AG08396 (cell line): ENCODE results near the gene DACT2.
"Not testable (repeated sequence)": the region's sequence is repeated elsewhere in the genome, so short reads cannot be mapped to it uniquely, and the experiment has no call there.

Source experiments
- DNase-seq: peaks from one replicate; pipeline ENCODE4 v3.0.0; 2012; ENCODE audit warnings: low spot score, mixed read lengths

The DACT2 gene

GRCh38 chr6:168326294-168327261 is 7.0 kb upstream of the DACT2 start:
- DNase-seq = no peak

GRCh38 chr6:168322966-168323365 is 3.4 kb upstream of the DACT2 start:
- no peak for DNase-seq

- DNase-seq = no peak
These were observed 1.1 kb upstream of the DACT2 start for GRCh38 chr6:168320634-168321033.

DNA sequence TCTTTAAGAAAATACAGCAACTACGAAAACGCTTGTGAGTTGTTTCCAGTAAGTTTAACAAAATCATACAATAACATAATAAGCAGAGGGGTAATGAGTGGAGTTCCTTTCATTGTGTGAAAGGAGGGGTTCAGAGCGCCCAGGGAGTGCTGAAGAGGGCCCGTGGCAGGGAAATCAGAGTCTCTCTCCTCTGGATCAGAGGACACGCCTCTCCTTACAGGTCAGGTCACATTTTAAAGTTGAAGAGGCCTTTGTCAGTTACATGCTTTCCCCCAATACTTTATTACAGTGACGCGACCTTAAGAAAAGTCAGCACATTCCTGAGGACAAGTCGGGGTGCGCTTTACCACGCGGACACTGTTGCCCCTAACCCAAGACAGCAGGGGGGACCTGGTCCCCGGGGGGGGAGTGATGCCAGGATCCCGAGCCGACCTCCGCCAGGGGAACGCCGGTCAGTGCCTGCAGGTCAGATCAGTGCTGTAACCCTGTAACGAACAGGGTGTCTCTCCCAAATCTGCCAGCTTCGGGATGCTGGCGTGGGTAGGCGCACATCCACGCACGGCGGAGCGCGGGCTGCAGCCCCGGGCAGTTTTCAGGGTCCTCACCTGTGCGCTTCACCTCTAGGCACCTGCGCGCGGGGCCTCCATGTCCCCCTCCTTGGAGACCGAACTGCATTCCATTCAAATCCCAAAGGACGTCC is 848 bp downstream of the DACT2 start:
- no peak for DNase-seq

GRCh38 chr6:168318090-168318489 is 1.5 kb downstream of the DACT2 start:
- no peak for DNase-seq

DNA sequence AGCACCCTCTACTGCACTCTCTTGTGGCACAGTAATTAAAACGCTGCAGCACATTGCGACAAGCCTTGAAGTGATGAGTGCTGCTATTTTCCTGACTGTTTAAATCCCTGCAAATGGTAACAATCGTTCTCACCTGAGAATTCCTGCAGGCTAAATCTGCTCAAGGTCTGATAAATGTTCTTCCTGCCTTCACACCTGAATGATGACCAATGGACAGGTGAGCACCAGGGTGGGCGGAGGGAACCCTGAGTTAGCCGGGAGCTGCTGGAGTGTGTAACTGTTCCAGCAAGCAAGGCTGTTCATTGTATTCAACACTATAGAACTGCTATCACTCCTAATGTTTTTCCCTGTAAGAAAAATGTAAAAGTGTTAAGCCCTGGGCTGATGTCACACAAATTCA is 4.0 kb downstream of the DACT2 start:
- no peak for DNase-seq

GRCh38 chr6:168314948-168315347 is 4.6 kb downstream of the DACT2 start:
- DNase-seq = no peak

DNA sequence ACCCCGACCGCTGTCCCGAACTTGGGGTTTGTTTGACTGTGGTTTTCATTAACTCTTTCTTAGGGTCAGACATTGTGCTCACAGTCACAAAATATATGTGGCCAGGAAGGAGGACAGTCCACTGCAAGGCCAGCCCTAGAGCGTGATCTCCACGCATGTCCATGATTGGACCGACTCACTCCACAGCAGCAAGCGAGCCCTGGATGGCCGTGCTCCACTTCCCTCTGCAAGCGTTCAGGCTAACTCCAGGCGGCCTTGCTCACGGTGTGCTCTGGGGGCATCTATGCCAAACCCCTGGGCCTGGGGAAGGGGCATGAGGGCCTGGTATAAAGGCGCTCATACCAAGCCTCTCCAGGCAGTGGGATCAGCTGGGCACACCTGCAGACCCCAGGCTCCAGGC is 5.6 kb downstream of the DACT2 start:
- no peak for DNase-seq

- no peak for DNase-seq
These were observed 6.1 kb downstream of the DACT2 start for GRCh38 chr6:168313431-168314011.

DNA sequence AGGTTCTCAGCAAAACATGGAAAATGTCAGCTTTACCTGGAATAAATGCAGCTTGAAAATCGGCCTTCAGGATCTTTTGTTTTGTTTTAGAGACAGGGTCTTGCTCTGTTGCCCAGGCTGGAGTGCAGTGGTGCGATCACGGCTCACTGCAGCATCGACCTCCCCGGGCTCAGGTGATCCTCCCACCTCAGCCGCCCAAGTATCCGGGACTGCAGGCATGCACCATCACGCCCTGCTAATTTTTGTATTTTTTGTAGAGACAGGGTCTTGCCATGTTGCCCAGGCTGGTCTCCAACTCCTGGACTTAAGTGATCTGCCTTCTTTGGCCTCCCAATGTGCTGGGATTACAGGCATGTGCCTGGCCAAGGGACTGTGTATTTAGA is 7.5 kb downstream of the DACT2 start:
- DNase-seq = not testable (repeated sequence)

DNA sequence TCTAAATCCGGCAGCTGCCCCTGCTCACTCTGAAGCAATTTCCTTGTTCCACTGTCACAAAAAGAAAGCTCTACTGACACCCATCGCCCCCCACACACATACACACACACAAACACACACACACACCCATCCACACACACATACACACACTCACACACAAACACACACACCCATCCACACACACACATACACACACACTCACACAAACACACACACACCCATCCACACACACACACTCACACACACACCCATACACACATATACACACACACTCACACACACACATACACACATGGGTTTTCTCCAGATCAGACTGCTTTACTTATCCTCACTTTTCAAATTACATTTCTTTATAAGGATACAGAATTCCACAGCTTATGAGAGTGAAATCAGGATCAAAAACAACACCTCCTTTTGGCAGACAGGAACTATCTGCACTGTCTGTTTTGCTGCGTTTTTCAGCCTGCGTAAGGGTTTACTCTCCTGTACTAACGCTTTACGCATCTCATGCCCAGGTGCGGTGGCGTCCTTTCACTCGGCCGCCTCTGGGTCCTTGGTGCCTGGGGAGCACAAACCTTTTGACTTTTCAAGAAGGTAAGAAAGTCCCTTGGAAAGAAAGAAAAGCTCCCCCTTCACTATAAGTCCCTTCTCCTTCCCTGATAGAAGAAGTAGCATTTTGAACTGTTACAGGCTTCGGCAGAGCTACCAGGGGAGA is 8.0 kb downstream of the DACT2 start:
- DNase-seq = no peak

DNA sequence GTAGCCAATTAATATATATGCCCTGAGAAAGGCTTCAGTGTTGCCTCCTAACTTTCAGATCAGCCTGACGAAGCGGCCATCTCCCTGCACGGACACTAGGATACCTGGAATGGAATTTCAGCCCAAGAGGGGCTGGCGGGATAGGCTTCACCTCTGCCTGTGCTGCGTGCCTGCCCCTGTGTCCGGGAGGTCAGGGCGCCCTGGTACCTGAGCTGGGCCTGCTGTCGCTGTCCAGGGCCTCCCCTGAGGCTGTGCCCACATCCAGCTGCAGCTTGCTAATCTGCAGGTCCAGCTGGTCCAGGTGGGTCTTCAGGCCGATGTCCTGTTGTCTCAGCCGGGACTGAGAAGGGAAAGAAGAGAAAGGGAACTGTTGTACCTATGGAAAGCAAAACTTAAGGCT is 8.6 kb downstream of the DACT2 start:
- no peak for DNase-seq

- DNase-seq = no peak
These were observed 9.2 kb downstream of the DACT2 start for GRCh38 chr6:168310403-168310802.

- DNase-seq = no peak
These were observed 9.6 kb downstream of the DACT2 start for GRCh38 chr6:168309997-168310396.

DNA sequence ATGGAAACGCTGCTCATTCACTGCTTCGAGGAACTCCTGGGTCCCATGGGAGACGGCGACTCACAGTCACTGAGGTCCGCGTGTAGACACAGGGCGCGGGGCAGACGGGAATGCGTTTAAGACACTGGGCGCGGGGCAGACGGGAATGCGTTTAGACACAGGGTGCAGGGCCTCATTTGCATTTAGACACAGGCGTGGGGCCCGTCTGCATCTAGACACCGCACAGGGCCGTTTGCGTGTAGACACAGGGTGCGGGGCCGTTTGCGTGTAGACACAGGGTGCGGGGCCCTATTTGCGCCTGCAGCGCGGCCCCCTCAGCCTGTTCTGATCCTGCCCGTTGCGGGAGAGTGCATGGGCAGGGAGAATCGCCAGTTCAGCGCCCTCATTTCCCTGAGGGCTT is 10.4 kb downstream of the DACT2 start:
- no peak for DNase-seq

DNA sequence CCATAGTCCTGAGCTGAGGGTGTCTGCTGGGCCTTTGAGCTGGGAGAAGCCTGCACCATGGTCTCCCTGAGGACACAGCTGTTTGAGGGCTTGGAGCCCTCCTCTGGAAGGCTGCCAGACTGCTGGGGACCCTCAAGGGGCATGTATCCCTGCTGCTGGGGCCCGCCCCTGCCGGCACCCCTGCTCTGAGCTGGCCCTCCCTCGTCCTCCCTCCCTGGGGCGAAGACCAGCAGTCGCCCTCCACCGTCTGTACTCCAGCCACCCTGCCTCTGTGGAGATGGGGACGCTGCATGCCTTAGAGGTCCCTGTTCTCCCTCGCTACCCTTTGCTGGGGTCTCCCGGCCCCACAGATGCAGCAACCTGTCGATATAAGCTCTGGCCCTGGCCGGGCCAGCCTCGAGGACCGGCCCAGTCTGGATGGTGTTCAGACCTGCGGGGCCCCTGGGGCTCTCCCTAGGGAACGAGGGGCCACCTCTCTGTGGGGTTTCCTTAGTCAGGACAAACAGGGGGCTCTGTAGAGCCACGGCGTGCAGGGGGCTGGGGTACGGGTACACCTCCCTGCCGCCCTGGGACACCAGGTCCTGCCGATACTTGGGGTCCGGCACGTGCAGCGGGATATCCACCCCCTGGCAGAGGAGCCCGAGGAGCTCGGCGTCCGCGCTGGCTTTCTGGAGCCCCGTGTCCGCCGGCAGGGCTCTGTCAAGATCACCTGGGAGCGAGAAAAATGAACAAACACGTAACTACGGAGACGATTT is 11.0 kb downstream of the DACT2 start:
- DNase-seq = no peak

- DNase-seq = no peak
These were observed 11.9 kb downstream of the DACT2 start for GRCh38 chr6:168307695-168308021.

DNA sequence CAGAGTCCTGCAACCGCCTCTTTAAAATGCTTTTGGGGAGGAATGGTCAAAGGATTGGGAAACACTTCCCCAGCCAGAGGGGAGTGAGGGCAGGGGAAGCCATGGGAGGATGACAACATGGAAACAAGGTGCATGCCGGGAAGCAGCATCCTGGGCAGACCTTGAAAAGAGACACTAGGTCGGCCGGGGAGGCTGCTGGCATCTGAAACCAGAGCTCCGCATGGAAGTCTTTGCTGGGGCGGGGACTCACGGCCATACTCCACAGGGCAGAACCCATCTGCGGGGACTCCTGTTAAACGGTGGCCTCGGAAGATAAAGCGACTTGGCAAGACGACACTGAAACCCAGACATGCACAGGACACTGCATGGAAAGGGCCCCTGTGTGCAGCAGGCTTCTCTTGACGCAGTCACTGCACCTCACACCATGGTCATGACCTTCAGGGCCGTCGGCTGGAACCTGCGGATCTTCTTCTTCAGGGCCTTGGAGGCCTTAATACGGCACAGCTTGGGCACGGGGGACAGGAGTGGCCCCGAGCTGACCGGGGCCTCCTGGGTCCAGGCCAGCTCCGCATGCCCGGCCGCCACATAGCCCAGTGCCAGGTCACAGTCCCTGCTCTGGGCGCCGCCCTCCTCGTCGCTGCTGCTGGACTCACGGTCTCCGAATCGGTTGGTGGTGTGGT is 12.4 kb downstream of the DACT2 start:
- DNase-seq = no peak

DNA sequence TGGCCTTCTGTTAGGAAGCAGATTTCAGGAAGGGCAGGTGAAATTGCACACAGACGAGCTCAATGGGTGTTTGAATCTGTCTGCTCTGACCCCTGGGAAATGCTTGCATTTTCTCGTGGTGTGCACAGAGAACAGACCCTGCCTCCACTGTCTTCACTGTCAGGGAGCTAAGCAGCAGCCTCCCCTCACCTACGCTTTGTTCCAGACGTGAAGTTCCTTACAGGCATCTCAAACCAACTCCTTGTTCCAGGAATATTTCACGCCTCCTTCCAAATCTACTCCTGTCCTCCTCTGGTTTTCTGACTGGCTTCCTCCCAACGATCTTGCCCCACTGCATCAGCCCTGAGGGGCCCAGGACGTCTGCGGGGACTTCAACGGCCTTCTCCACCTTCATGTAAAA is 13.7 kb downstream of the DACT2 start:
- DNase-seq = no peak

DNA sequence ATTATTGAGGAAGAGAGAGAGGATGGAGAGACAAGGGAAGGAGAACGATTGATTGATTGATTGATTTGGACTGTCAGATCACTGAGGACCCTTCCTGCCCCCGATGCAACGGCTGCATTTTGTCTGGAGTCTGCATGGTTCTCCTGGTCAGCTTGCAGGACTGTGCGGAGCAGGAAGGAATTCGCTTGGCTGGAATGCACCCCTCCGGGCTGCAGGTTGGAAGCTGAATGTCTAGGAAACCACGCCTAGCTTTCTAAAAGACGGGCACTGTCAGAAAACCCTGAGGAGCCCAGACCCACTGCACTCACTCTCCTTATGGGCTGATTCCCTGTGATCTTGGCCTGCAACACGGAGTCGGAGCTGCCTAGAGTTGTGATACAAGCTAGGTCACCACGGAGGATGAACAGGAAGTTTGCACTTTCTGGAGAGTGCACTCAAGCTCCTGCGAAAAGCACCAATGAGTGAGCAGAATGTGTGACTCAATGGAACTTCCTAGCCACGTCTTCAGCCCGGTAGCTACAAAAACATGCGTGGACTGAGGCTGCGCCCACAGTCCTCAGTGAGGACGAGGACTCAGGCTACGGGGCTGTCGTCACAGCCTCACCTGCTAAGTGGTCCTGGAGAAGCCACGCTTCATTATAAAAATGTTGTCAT is 14.4 kb downstream of the DACT2 start:
- no peak for DNase-seq

DNA sequence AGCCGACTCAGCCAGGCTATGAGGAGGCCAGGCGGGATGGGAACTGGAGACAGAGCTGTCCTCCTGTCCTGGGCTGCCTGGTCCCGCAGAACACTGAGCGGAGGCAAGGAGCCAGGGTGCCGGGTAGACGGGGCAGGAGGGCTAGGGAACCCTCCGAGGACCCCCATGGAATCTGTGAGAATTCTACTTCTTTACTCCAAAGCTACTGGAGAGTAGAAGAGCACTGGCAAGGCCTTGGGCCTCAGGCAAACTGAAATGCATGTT is 14.9 kb downstream of the DACT2 start:
- DNase-seq = no peak
